ENCODE data around the gene OLA1. TPM values are rescaled to one million over a fixed set of nuclear protein-coding genes. Genes with fewer than 3 reads are reported as not detected.

Gene OLA1
- polyA plus RNA-seq, 2 donors: 40.2 to 77.1 TPM

DNA sequence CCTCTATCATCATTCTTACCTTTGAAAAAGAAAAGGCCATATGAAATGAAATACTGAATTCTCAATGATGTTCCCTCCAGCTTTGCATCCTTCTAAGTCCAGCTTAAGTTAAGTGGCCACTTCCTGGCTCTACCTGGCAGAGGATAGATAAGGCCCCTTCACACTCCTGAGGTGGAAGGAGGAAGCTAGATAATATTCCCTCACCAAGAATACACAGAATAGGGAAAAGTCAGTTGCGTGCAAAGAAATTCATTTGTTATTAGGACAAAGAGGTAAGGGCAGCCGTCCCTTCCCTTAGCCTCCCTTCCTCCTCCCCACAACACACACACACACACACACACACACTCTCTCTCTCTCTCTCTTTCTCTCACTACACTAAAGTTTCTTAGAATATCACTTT is 37.5 kb downstream of the OLA1 start:
- Histone ChIP-seq H3K9me3 (ENCODE audit: control insufficient read depth in 2 of 2, insufficient read depth in 1 of 2, low read depth in 1 of 2, low read length in 1 of 2) (no peaks in the 10 kb centered on the region), H3K27ac (ENCODE audit: low read depth in 2 of 2, low read length in 1 of 2) (no peak overlapping the region), H3K4me1 (ENCODE audit: control insufficient read depth in 2 of 2, insufficient read depth in 2 of 2, low read length in 1 of 2) (no peaks in the 10 kb centered on the region), H3K36me3 (ENCODE audit: control insufficient read depth in 2 of 2, insufficient read depth in 2 of 2, low read length in 1 of 2) (no peaks in the 10 kb centered on the region), H3K4me3 (ENCODE audit: low read depth in 1 of 2, low read length in 2 of 2) (no peak overlapping the region), H3K27me3 (ENCODE audit: control insufficient read depth in 1 of 2, insufficient read depth in 2 of 2, low read length in 2 of 2) (no peaks in the 10 kb centered on the region)
- WGBS, 2 donors: 86 to 89% methylated on average over 2 of the region's 2 CpGs

DNA sequence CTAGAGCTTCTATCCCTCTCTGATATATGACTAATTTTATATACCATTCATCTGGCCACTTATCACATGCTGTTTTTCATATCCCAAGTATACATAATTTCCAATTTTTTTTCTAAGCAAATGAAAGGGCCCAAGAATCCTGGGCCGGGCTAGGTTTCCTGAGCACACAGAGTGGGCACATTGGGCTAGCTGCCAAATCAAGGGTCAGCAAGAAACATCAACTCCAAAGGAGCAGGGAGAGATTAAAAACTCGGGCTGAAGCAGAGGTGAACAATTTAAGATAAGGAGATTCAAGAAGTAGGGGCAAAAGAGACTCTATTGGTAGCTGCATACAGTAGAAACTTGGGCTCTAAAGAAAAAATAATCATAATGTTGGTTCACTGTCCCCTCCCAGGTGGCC is 39.0 kb downstream of the OLA1 start:
- Histone ChIP-seq H3K9me3 (ENCODE audit: control insufficient read depth in 2 of 2, insufficient read depth in 1 of 2, low read depth in 1 of 2, low read length in 1 of 2) (no peaks in the 10 kb centered on the region), H3K4me3 (ENCODE audit: low read depth in 1 of 2, low read length in 2 of 2) (no peak overlapping the region), H3K27ac (ENCODE audit: low read depth in 2 of 2, low read length in 1 of 2) (no peak overlapping the region), H3K36me3 (ENCODE audit: control insufficient read depth in 2 of 2, insufficient read depth in 2 of 2, low read length in 1 of 2) (no peaks in the 10 kb centered on the region), H3K27me3 (ENCODE audit: control insufficient read depth in 1 of 2, insufficient read depth in 2 of 2, low read length in 2 of 2) (no peaks in the 10 kb centered on the region), H3K4me1 (ENCODE audit: control insufficient read depth in 2 of 2, insufficient read depth in 2 of 2, low read length in 1 of 2) (no peaks in the 10 kb centered on the region)
- WGBS, 2 donors: 82 to 88% methylated on average over 2 of the region's 2 CpGs

DNA sequence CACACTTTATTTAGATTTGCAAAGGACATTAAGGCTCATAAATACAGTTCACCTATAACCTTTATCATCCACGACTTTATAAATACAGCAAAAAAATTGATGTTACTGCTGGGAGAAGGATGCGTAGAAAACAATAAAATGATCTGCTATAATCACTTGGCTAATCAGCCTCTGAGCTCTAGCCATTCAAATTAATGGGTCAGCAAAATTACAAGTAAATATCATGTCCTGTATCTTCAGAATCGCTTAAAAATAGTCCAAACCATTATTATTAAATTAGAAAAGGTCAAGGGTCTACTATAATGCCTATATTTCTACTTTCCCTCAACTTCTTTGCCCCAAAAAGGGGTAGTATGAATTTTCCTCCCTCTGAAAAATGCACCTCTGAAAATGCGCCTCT is 40.3 kb downstream of the OLA1 start:
- H3K36me3 ChIP-seq (ENCODE audit: control insufficient read depth in 2 of 2, insufficient read depth in 2 of 2, low read length in 1 of 2): no peaks in the 10 kb centered on the region
- no peaks in the 10 kb centered on the region for H3K9me3 ChIP-seq (ENCODE audit: control insufficient read depth in 2 of 2, insufficient read depth in 1 of 2, low read depth in 1 of 2, low read length in 1 of 2)
- H3K4me3 ChIP-seq (ENCODE audit: low read depth in 1 of 2, low read length in 2 of 2): no peak overlapping the region
- H3K27ac ChIP-seq (ENCODE audit: low read depth in 2 of 2, low read length in 1 of 2): no peak overlapping the region
- no peaks in the 10 kb centered on the region for H3K27me3 ChIP-seq (ENCODE audit: control insufficient read depth in 1 of 2, insufficient read depth in 2 of 2, low read length in 2 of 2)
- no peaks in the 10 kb centered on the region for H3K4me1 ChIP-seq (ENCODE audit: control insufficient read depth in 2 of 2, insufficient read depth in 2 of 2, low read length in 1 of 2)
- WGBS, 2 donors: 82 to 92% methylated on average over 4 of the region's 4 CpGs

DNA sequence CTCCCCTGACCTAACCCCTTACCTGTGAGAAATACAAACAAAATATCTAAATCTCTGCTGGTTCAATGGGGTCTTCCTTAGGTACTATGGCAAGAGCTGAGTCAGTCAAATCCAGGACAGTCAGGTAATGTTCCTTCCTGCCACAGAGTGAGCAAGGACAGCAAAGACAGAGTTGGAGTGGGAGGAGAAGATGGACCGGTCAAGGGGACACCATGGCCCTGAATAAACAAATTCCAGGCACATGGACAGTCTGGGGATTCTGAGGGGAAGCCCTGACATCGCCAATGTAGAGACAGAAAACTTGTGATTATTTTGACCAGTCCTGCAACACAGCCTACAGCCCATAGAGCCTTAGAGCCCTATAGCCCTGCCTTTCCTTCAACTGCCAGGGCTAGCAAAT is 42.8 kb downstream of the OLA1 start:
- no peak overlapping the region for H3K4me3 ChIP-seq (ENCODE audit: low read depth in 1 of 2, low read length in 2 of 2)
- no peaks in the 10 kb centered on the region for H3K4me1 ChIP-seq (ENCODE audit: control insufficient read depth in 2 of 2, insufficient read depth in 2 of 2, low read length in 1 of 2)
- H3K36me3 ChIP-seq (ENCODE audit: control insufficient read depth in 2 of 2, insufficient read depth in 2 of 2, low read length in 1 of 2): no peaks in the 10 kb centered on the region
- no peaks in the 10 kb centered on the region for H3K27me3 ChIP-seq (ENCODE audit: control insufficient read depth in 1 of 2, insufficient read depth in 2 of 2, low read length in 2 of 2)
- 98 to 100% methylated on average over 2 of the region's 2 CpGs for WGBS, 2 donors
- H3K9me3 ChIP-seq (ENCODE audit: control insufficient read depth in 2 of 2, insufficient read depth in 1 of 2, low read depth in 1 of 2, low read length in 1 of 2): no peaks in the 10 kb centered on the region
- H3K27ac ChIP-seq (ENCODE audit: low read depth in 2 of 2, low read length in 1 of 2): no peak overlapping the region

DNA sequence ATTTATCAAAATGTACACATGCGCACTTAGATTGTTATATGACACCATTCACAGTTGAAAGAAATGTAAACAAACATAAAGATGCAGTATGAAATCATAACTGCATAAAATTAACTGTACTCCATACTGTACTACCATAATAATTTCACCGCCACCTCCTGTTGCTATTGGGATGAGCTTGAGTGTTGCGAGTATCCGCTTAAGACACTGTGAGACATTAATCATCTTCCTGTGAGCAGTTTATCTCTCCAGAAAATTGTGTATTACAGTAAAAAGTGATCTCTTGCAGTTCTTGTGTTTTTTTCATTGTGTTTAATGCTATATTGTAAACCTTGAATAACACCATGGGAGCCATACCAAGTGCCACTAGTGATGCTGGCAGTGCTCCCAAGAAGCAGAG is 46.1 kb downstream of the OLA1 start:
- H3K27ac ChIP-seq (ENCODE audit: low read depth in 2 of 2, low read length in 1 of 2): no peak overlapping the region
- H3K4me3 ChIP-seq (ENCODE audit: low read depth in 1 of 2, low read length in 2 of 2): no peak overlapping the region
- no peaks in the 10 kb centered on the region for H3K27me3 ChIP-seq (ENCODE audit: control insufficient read depth in 1 of 2, insufficient read depth in 2 of 2, low read length in 2 of 2)
- no peaks in the 10 kb centered on the region for H3K9me3 ChIP-seq (ENCODE audit: control insufficient read depth in 2 of 2, insufficient read depth in 1 of 2, low read depth in 1 of 2, low read length in 1 of 2)
- no peaks in the 10 kb centered on the region for H3K36me3 ChIP-seq (ENCODE audit: control insufficient read depth in 2 of 2, insufficient read depth in 2 of 2, low read length in 1 of 2)
- 96 to 98% methylated on average over 4 of the region's 4 CpGs for WGBS, 2 donors
- no peaks in the 10 kb centered on the region for H3K4me1 ChIP-seq (ENCODE audit: control insufficient read depth in 2 of 2, insufficient read depth in 2 of 2, low read length in 1 of 2)

DNA sequence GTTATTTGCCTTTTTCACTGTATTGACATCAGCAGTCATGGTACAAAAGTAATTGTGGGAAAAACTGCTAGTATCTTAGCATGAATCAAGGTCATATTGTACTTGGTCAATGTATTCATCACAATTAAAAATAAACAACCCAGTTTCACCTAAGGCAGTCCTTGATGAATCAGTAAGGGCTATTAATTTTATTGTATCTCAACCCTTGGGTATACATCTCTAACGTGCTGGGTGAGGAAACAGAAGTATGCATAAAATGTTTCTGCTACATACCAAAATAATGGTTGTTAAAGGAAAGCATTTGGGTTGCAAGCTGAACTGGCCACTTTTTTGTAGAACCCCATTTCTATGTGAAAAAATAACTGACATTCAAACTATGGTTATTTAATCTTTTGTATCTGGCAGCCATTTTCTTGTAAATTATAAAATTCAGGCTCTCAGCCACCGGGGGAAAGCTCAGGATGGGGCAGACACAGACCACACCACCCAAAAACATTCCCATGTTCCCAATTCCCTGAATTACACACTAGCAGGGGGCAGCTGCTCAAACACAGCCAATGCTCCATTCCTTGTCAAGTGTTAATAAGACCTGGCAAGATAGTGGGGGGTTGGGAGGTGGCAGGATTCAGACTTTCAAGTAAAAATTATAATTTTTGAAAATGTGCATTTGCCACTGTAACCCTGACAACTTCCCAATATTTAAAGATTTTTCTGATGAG is 49.3 kb downstream of the OLA1 start:
- H3K27ac ChIP-seq (ENCODE audit: low read depth in 2 of 2, low read length in 1 of 2): no peak overlapping the region
- WGBS, 2 donors: 73 to 80% methylated on average over 2 of the region's 2 CpGs
- H3K9me3 ChIP-seq (ENCODE audit: control insufficient read depth in 2 of 2, insufficient read depth in 1 of 2, low read depth in 1 of 2, low read length in 1 of 2): no peaks in the 10 kb centered on the region
- H3K4me3 ChIP-seq (ENCODE audit: low read depth in 1 of 2, low read length in 2 of 2): no peak overlapping the region
- no peaks in the 10 kb centered on the region for H3K36me3 ChIP-seq (ENCODE audit: control insufficient read depth in 2 of 2, insufficient read depth in 2 of 2, low read length in 1 of 2)
- H3K27me3 ChIP-seq (ENCODE audit: control insufficient read depth in 1 of 2, insufficient read depth in 2 of 2, low read length in 2 of 2): no peaks in the 10 kb centered on the region
- H3K4me1 ChIP-seq (ENCODE audit: control insufficient read depth in 2 of 2, insufficient read depth in 2 of 2, low read length in 1 of 2): no peaks in the 10 kb centered on the region

DNA sequence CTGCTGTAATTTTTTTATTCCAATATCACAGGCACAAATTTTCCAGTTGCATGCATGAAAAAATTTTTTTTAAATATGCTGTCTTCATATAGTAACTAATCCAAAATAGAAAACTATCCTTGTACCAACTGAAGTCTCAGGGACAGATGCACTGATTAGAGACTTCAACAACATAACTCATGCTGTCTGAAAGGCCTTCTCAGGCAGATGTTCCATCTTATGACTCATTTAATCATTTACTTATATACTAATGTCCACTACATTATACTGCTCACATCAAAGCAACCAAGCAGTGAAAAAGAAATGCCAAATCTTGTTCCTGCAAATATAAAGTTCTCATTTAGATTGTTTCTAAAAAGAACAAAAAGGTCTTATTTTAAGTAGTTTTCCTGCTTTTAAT is 53.1 kb downstream of the OLA1 start:
- no peaks in the 10 kb centered on the region for H3K4me1 ChIP-seq (ENCODE audit: control insufficient read depth in 2 of 2, insufficient read depth in 2 of 2, low read length in 1 of 2)
- H3K9me3 ChIP-seq (ENCODE audit: control insufficient read depth in 2 of 2, insufficient read depth in 1 of 2, low read depth in 1 of 2, low read length in 1 of 2): no peaks in the 10 kb centered on the region
- H3K27ac ChIP-seq (ENCODE audit: low read depth in 2 of 2, low read length in 1 of 2): no peak overlapping the region
- H3K27me3 ChIP-seq (ENCODE audit: control insufficient read depth in 1 of 2, insufficient read depth in 2 of 2, low read length in 2 of 2): no peaks in the 10 kb centered on the region
- no peaks in the 10 kb centered on the region for H3K36me3 ChIP-seq (ENCODE audit: control insufficient read depth in 2 of 2, insufficient read depth in 2 of 2, low read length in 1 of 2)
- no peak overlapping the region for H3K4me3 ChIP-seq (ENCODE audit: low read depth in 1 of 2, low read length in 2 of 2)

DNA sequence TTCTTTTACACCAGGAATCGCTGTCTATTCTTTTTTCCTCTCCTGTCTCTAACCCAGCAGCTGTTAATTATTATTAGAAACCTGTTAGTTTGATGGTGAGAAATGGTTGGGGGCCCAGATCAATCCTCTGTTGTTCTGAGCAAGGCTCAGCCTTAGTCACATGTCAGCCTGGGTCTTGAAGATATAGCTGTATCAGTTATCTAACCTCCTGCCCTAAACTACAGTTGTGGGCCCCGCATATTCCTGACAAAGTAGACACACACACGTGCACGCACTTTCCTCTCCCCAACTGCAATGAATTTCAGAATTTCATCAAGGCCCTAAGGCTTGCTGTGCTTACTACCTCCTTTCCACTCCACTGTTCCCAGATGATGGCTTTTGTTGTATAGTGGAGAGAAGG is 54.6 kb downstream of the OLA1 start:
- no peaks in the 10 kb centered on the region for H3K9me3 ChIP-seq (ENCODE audit: control insufficient read depth in 2 of 2, insufficient read depth in 1 of 2, low read depth in 1 of 2, low read length in 1 of 2)
- no peak overlapping the region for H3K4me3 ChIP-seq (ENCODE audit: low read depth in 1 of 2, low read length in 2 of 2)
- H3K27me3 ChIP-seq (ENCODE audit: control insufficient read depth in 1 of 2, insufficient read depth in 2 of 2, low read length in 2 of 2): no peaks in the 10 kb centered on the region
- H3K27ac ChIP-seq (ENCODE audit: low read depth in 2 of 2, low read length in 1 of 2): no peak overlapping the region
- no peaks in the 10 kb centered on the region for H3K36me3 ChIP-seq (ENCODE audit: control insufficient read depth in 2 of 2, insufficient read depth in 2 of 2, low read length in 1 of 2)
- 98 to 99% methylated on average over 4 of the region's 4 CpGs for WGBS, 2 donors
- no peaks in the 10 kb centered on the region for H3K4me1 ChIP-seq (ENCODE audit: control insufficient read depth in 2 of 2, insufficient read depth in 2 of 2, low read length in 1 of 2)

DNA sequence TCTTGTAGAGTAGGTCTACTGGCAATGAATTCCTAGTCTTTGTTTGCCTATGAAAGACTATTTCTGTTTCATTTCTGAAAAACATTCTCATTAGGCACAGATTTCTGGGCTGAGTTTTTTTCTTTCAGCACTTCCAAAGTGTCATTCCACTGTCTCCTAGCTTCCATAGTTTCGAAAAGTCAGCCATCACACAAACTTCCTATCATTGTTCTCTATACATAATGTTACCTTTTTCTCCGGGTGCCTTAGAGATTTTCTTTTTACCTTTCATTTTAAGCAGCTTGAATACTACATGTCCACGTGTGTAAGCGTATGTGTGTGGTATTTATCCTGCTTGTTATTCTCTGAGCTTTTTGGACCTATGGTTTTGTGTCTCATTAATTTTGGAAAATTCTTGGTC is 55.7 kb downstream of the OLA1 start:
- H3K27ac ChIP-seq (ENCODE audit: low read depth in 2 of 2, low read length in 1 of 2): no peak overlapping the region
- H3K9me3 ChIP-seq (ENCODE audit: control insufficient read depth in 2 of 2, insufficient read depth in 1 of 2, low read depth in 1 of 2, low read length in 1 of 2): no peaks in the 10 kb centered on the region
- H3K4me3 ChIP-seq (ENCODE audit: low read depth in 1 of 2, low read length in 2 of 2): no peak overlapping the region
- H3K36me3 ChIP-seq (ENCODE audit: control insufficient read depth in 2 of 2, insufficient read depth in 2 of 2, low read length in 1 of 2): no peaks in the 10 kb centered on the region
- no peaks in the 10 kb centered on the region for H3K27me3 ChIP-seq (ENCODE audit: control insufficient read depth in 1 of 2, insufficient read depth in 2 of 2, low read length in 2 of 2)
- H3K4me1 ChIP-seq (ENCODE audit: control insufficient read depth in 2 of 2, insufficient read depth in 2 of 2, low read length in 1 of 2): no peaks in the 10 kb centered on the region
- 86 to 98% methylated on average over 4 of the region's 4 CpGs for whole genome bisulfite sequencing, 2 donors

DNA sequence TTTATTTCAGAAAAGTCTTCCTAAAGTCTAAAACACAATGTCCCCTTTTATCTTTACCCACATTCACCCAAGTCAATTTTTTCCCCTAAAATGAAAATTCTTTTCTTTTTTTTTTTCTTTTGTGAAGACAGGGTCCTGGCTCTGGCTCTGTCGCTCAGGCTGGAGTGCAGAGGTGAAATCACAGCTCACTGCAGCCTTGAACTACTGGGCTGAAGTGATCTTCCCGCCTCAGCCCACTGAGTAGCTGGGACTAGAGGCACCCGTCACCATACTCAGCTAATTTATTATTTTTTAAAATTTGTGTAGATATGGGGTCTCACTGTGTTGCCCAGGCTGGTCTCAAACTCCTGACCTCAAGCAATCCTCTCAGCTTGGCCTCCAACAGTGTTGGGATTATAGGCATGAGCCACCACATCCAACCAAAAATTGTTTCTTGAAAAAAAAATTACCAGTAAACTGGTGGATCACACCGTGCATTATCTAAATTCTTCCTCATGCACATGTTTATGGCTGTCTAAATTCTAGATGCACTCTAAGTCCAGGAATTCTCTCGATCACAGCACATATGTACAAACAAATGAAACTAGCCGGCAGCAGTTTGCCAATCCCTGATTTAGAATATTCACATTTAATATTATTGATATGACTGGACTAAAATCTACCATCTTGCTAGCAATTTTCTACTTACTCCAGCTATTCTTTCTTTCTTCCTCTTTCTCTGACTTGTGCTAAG is 56.8 kb downstream of the OLA1 start:
- WGBS, 2 donors: 93 to 97% methylated on average over 6 of the region's 6 CpGs
- H3K4me1 ChIP-seq (ENCODE audit: control insufficient read depth in 2 of 2, insufficient read depth in 2 of 2, low read length in 1 of 2): no peaks in the 10 kb centered on the region
- H3K27ac ChIP-seq (ENCODE audit: low read depth in 2 of 2, low read length in 1 of 2): no peak overlapping the region
- H3K27me3 ChIP-seq (ENCODE audit: control insufficient read depth in 1 of 2, insufficient read depth in 2 of 2, low read length in 2 of 2): no peaks in the 10 kb centered on the region
- H3K9me3 ChIP-seq (ENCODE audit: control insufficient read depth in 2 of 2, insufficient read depth in 1 of 2, low read depth in 1 of 2, low read length in 1 of 2): no peaks in the 10 kb centered on the region
- no peak overlapping the region for H3K4me3 ChIP-seq (ENCODE audit: low read depth in 1 of 2, low read length in 2 of 2)
- H3K36me3 ChIP-seq (ENCODE audit: control insufficient read depth in 2 of 2, insufficient read depth in 2 of 2, low read length in 1 of 2): no peaks in the 10 kb centered on the region
